HUES64 (cell line): Measurements from ENCODE around the gene UTP14C.
"Not testable (repeated sequence)": the region's sequence is repeated elsewhere in the genome, so short reads cannot be mapped to it uniquely, and the experiment has no call there.

Experiments
- H3K27ac ChIP-seq: 2 replicates; pipeline ENCODE4 v1.7.0; 2013; ENCODE audit warnings: low read depth, low read length, inconsistent platforms
- H3K27me3 ChIP-seq: 2 replicates; pipeline ENCODE4 v1.6.1; 2013; ENCODE audit warnings: mild to moderate bottlenecking, low read length; ENCODE audit not compliant: insufficient read depth
- H3K36me3 ChIP-seq: 2 replicates; pipeline ENCODE4 v1.6.1; 2013; ENCODE audit warnings: mild to moderate bottlenecking, low read length; ENCODE audit not compliant: insufficient read depth
- H3K4me1 ChIP-seq: 2 replicates; pipeline ENCODE4 v1.6.1; 2013; ENCODE audit warnings: mild to moderate bottlenecking, low read length, moderate library complexity; ENCODE audit not compliant: insufficient read depth
- H3K4me3 ChIP-seq: 2 replicates; pipeline ENCODE4 v1.5.1; 2013; ENCODE audit warnings: mild to moderate bottlenecking, low read length, moderate library complexity
- H3K9ac ChIP-seq: 2 replicates; pipeline ENCODE4 v1.6.1; 2013; ENCODE audit warnings: mild to moderate bottlenecking, low read depth, low read length
- H3K9me3 ChIP-seq: 2 replicates; pipeline ENCODE4 v1.6.1; 2013; ENCODE audit warnings: low read depth, low read length; ENCODE audit not compliant: insufficient read depth
- WGBS: fragments of 150-250, 120-280 bp; methylation state at CpG from one replicate; pipeline ENCODE4 v1.1.7; 2013; ENCODE audit warnings: missing lambda C conversion rate; 5-methylcytosine and 5-hydroxymethylcytosine counted together

UTP14C gene

DNA sequence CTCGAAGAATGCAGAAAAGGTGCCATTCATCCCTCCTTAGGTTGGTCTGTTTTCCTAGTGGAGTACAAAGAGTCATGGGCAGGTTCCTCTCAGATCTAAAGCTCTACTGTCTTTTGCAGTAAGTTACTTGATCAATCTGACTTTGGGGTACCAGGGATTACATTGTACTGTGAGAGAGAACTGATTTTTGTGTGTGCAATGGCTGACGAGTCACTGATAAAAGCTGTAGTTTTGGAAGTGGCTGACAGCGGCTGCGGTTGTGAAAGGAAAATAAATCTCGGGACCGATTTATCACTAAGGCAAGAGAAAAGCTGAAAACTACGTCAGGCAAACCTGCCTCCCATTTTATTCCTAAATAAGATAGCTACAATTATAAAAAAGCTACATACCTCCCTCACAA lies 26.9 kb downstream of the UTP14C start:
- Histone ChIP-seq H3K9ac (no peak overlapping the region), H3K36me3 (no peaks in the 10 kb centered on the region), H3K4me3 (no peak overlapping the region), H3K4me1 (peaks cover 9% of the 10 kb centered on the region; the same call in 1 of the 2 replicates), H3K9me3 (no peaks in the 10 kb centered on the region), H3K27me3 (no peaks in the 10 kb centered on the region), H3K27ac (no peak overlapping the region)
- 92% methylated on average over 7 of the region's 7 CpGs for WGBS

DNA sequence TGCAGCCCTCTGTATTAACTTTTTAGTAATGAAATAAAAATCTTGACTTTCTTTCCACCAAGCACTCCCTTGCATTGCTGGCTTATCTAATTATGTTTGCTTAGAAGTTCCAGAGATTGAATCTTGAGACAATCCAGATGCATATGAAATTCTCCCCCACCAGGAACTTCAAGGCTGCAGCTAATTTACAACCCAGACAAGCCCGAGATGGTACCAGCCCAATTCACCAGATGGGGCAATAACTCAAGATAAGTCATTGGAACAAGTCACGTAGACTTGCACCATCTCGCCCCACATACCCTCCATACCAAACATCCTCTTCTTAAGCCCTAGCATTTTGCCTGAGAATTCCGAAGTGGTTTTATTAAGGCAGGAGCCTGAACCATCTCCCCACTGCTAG lies 29.0 kb downstream of the UTP14C start:
- Histone ChIP-seq H3K4me3 (no peak overlapping the region), H3K27ac (no peak overlapping the region), H3K4me1 (peaks cover 9% of the 10 kb centered on the region; the same call in 1 of the 2 replicates), H3K36me3 (no peaks in the 10 kb centered on the region), H3K9ac (no peak overlapping the region), H3K9me3 (no peaks in the 10 kb centered on the region), H3K27me3 (no peaks in the 10 kb centered on the region)
- WGBS: 87% methylated on average over 4 of the region's 4 CpGs

DNA sequence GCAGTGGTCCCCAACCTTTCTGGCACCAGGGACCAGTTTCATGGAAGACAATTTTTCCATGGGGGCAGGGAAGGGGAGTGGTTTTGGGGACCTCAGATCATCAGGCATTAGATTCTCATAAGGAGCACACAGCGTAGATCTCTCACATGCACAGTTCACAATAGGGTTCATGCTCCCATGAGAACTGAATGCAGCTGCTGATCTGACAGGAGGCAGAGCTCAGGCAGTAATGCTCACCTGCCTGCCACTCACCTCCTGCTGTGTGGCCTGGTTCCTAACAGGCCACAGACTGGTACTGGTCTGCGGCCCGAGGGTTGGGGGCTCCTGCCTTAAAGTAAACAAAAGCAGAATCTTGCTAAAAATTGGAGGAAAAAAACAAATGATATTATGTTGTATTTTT lies 36.6 kb downstream of the UTP14C start:
- WGBS: 95% methylated on average over 3 of the region's 3 CpGs
- H3K9me3 ChIP-seq: peaks cover 22% of the 10 kb centered on the region
- not testable (repeated sequence) for H3K27ac ChIP-seq, H3K9ac ChIP-seq, H3K27me3 ChIP-seq, H3K4me1 ChIP-seq, H3K36me3 ChIP-seq, H3K4me3 ChIP-seq

DNA sequence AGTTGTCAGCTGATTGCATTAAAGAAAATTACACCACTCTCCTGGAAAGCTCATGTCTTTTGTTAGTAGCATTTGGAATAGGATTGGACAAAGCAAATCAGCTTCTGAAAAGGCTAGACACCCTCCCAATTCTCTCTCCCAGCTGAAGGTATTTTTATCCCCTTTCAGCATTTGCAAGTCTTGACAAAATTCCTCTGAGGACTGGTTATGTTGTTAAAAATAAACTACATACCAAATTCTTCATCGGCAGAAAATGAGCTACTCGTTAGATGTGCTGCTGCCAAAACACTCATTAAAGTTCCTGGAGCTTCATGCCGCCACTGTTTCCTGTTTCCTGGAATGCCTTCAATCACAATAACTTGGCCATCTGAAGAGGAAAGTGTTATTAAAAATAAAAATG lies 37.1 kb downstream of the UTP14C start:
- H3K27me3 ChIP-seq: no peaks in the 10 kb centered on the region
- no peaks in the 10 kb centered on the region for H3K36me3 ChIP-seq
- no peak overlapping the region for H3K4me3 ChIP-seq
- no peak overlapping the region for H3K27ac ChIP-seq
- 95% methylated on average over 3 of the region's 3 CpGs for WGBS
- no peak overlapping the region for H3K9ac ChIP-seq
- no peaks in the 10 kb centered on the region for H3K4me1 ChIP-seq
- H3K9me3 ChIP-seq: peaks cover 25% of the 10 kb centered on the region

DNA sequence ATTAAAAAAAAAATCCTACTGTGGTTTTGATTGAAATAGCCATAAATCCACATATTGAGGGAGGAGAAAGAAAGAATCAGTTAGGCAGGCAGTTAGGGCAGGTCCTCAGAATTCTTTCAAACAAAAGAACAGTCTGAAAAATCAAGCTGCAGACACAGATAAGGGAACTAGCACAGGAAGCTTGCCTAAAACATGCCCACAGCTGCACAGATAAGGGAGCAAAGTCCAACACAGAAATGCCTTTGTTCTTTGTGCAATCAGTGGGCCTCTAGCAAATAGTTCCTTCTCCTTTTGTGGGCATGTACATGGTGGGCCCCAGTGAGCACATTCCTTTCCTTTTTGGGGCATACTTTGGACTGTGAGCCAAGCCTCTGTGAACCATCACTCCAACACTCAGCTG lies 42.7 kb downstream of the UTP14C start:
- peaks cover 65% of the 10 kb centered on the region for H3K9me3 ChIP-seq
- no peak overlapping the region for H3K9ac ChIP-seq
- H3K4me1 ChIP-seq: no peaks in the 10 kb centered on the region

DNA sequence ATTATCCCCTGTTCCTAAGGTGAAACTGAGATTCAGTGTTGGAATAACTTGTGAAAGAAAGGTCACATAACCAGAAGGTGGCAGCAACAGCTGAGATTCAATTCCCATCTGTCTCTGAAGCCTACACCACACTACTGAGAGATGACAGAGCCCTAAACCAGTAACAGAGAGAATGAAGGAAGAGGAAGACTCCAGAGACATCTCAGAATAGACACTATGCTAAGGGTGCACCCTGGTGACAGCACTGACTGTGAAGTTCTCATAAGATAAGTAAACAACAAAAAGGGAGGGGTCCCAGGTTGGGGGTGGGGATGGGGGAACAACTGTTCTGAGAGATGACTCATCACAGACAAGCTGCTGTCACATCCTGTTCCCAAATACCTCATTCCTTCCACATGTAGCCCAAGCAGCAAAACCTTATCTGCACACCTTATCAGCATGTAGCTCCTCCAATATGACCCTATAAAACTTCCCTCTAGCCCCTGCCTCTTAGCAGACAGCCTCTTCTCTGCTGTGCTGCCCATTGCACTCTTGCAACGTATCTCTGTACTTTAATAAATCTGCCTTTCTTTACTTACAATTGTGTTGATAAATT lies 46.5 kb downstream of the UTP14C start:
- no peak overlapping the region for H3K27ac ChIP-seq
- H3K27me3 ChIP-seq: no peaks in the 10 kb centered on the region
- WGBS: 100% methylated on average over 1 of the region's 1 CpG
- H3K4me3 ChIP-seq: no peak overlapping the region
- no peaks in the 10 kb centered on the region for H3K36me3 ChIP-seq
- H3K9ac ChIP-seq: no peak overlapping the region
- H3K4me1 ChIP-seq: no peaks in the 10 kb centered on the region
- peaks cover 67% of the 10 kb centered on the region for H3K9me3 ChIP-seq

More for the DNA sequence above, 42.7 kb downstream of the UTP14C start:
- Histone ChIP-seq H3K4me3 (no peak overlapping the region), H3K27me3 (no peaks in the 10 kb centered on the region), H3K27ac (no peak overlapping the region), H3K36me3 (no peaks in the 10 kb centered on the region)
